Fibroblast of skin of abdomen (primary cell): ENCODE data around the gene UAP1. TPM values are rescaled to one million over a fixed set of nuclear protein-coding genes. Genes with fewer than 3 reads are reported as not detected.

Experiments
- DNase-seq: peaks from one replicate; pipeline ENCODE4 v3.0.0-alpha.2; 2013
- polyA plus RNA-seq, 2 experiments: library from polyadenylated mRNA; unstranded; fragments of 120-200 nt; gene quantifications; one replicate each; pipeline ENCODE4 v1.2.1, GENCODE V29; 2013; ENCODE audit not compliant: insufficient read length in 2 of 2

The UAP1 gene
- 92.6 TPM for polyA plus RNA-seq (2013, experiment 1 of 2; ENCODE audit: insufficient read length)
- 89.0 TPM for polyA plus RNA-seq (2013, experiment 2 of 2; ENCODE audit: insufficient read length)

- DNase-seq: no peak
These were observed at the start of gene UAP1 for GRCh38 chr1:162561616-162562469. TSS of gene UAP1 (plus strand) at chr1:162561722. CDS start at chr1:162566069, 4,347 bp downstream.

- DNase-seq: no peak
These were observed 34.2 kb upstream of the UAP1 start for GRCh38 chr1:162527314-162527713.

GRCh38 chr1:162530307-162530987 is 31.1 kb upstream of the UAP1 start:
- no peak for DNase-seq

GRCh38 chr1:162530988-162531319 is 30.6 kb upstream of the UAP1 start:
- no peak for DNase-seq

- DNase-seq: peak; percentile 42
These were observed 26.0 kb upstream of the UAP1 start for GRCh38 chr1:162535501-162535900.

- DNase-seq: peak; percentile 80
These were observed 25.0 kb upstream of the UAP1 start for GRCh38 chr1:162536511-162536910.

GRCh38 chr1:162537216-162537615 is 24.3 kb upstream of the UAP1 start:
- no peak for DNase-seq

- DNase-seq: peak; percentile 96
These were observed 22.6 kb upstream of the UAP1 start for GRCh38 chr1:162538815-162539431.

GRCh38 chr1:162541619-162542141 is 19.8 kb upstream of the UAP1 start:
- DNase-seq: peak; percentile 99

GRCh38 chr1:162543228-162543627 is 18.3 kb upstream of the UAP1 start:
- no peak for DNase-seq

- DNase-seq: peak; percentile 12
These were observed 13.4 kb upstream of the UAP1 start for GRCh38 chr1:162548170-162548569.

GRCh38 chr1:162549001-162549400 is 12.5 kb upstream of the UAP1 start:
- DNase-seq: no peak

- no peak for DNase-seq
These were observed 10.6 kb upstream of the UAP1 start for GRCh38 chr1:162550925-162551324.

GRCh38 chr1:162551969-162552683 is 9.4 kb upstream of the UAP1 start:
- DNase-seq: no peak

GRCh38 chr1:162552684-162553252 is 8.8 kb upstream of the UAP1 start:
- no peak for DNase-seq

GRCh38 chr1:162554258-162554657 is 7.3 kb upstream of the UAP1 start:
- peak; percentile 37 for DNase-seq

- DNase-seq: no peak
These were observed 4.0 kb upstream of the UAP1 start for GRCh38 chr1:162557536-162557935.

- DNase-seq: no peak
These were observed 1.1 kb upstream of the UAP1 start for GRCh38 chr1:162560303-162561036.

- peak; percentile 99 for DNase-seq
These were observed 396 bp upstream of the UAP1 start for GRCh38 chr1:162561037-162561615.

- peak; percentile 55 for DNase-seq
These were observed 927 bp downstream of the UAP1 start for GRCh38 chr1:162562470-162562828.

GRCh38 chr1:162564762-162565218 is 3.3 kb downstream of the UAP1 start:
- no peak for DNase-seq
